ENCODE measurements around the gene TNFRSF6B. TPM values are rescaled to one million over a fixed set of nuclear protein-coding genes. Genes with fewer than 3 reads are reported as not detected.

The TNFRSF6B gene
- total RNA-seq, 3 donors from 2014 or later (not counting 1 experiment from before 2014, with no cell fraction given): not detected

- no peaks in the 10 kb centered on the region for H3K27me3 ChIP-seq (ENCODE audit: control insufficient read depth, insufficient read depth, low read length)
- peaks cover 11% of the 10 kb centered on the region for H3K36me3 ChIP-seq (ENCODE audit: control insufficient read depth, insufficient read depth, low read length)
- Mint-ChIP-seq H3K9me3 (no peaks in the 10 kb centered on the region), H3K27me3 (ENCODE audit: low read depth in 2 of 2) (no peaks in the 10 kb centered on the region), H3K36me3 (no peaks in the 10 kb centered on the region), H3K27ac (no peak overlapping the region), H3K4me1 (peaks cover 0 to 8% of the 10 kb centered on the region in 2 donors), H3K4me3 (no peak overlapping the region)
- H3K27ac ChIP-seq (ENCODE audit: low read length): no peak overlapping the region
- TF ChIP-seq CTCF (IDR thresholded peaks at IDR 0.05): no peak
- H3K4me3 ChIP-seq (ENCODE audit: low read length): no peak overlapping the region
- ATAC-seq (no peak), DNase-seq (no peak)
- WGBS (ENCODE audit: insufficient coverage): 88% methylated on average over 4 of the region's 4 CpGs
- H3K9me3 ChIP-seq (ENCODE audit: control insufficient read depth, insufficient read depth, low read length): no peaks in the 10 kb centered on the region
- intact Hi-C loops (cut with micrococcal nuclease): loop anchor here (5.0 kb wide), 1 partner anchor 37 kb away; the partner anchor contains the start of genes ARFRP1 and ZGPAT
- peaks cover 16% of the 10 kb centered on the region for H3K4me1 ChIP-seq (ENCODE audit: control insufficient read depth, insufficient read depth, low read length)
Measured at GRCh38 chr20:63744158-63744557, 47.7 kb downstream of the TNFRSF6B start.

GRCh38 chr20:63744574-63745423 lies 48.3 kb downstream of the TNFRSF6B start:
- Histone ChIP-seq H3K4me1 (ENCODE audit: control insufficient read depth, insufficient read depth, low read length) (peaks cover 17% of the 10 kb centered on the region), H3K9me3 (ENCODE audit: control insufficient read depth, insufficient read depth, low read length) (no peaks in the 10 kb centered on the region), H3K36me3 (ENCODE audit: control insufficient read depth, insufficient read depth, low read length) (peaks cover 11% of the 10 kb centered on the region), H3K4me3 (ENCODE audit: low read length) (no peak overlapping the region), H3K27ac (ENCODE audit: low read length) (no peak overlapping the region), H3K27me3 (ENCODE audit: control insufficient read depth, insufficient read depth, low read length) (no peaks in the 10 kb centered on the region)
- Mint-ChIP-seq H3K4me3 (no peak overlapping the region), H3K4me1 (peaks cover 0 to 8% of the 10 kb centered on the region in 2 donors), H3K27ac (no peak overlapping the region), H3K9me3 (no peaks in the 10 kb centered on the region), H3K27me3 (ENCODE audit: low read depth in 2 of 2) (no peaks in the 10 kb centered on the region), H3K36me3 (no peaks in the 10 kb centered on the region)
- no peak for ATAC-seq
- 91% methylated on average over 25 of the region's 25 CpGs for WGBS (ENCODE audit: insufficient coverage)
- no peak for TF ChIP-seq CTCF (IDR thresholded peaks at IDR 0.05)
- no peak for DNase-seq
- intact Hi-C loops (cut with micrococcal nuclease): loop anchor here (5.0 kb wide), 1 partner anchor 37 kb away; the partner anchor contains the start of genes ARFRP1 and ZGPAT

GRCh38 chr20:63745424-63745805 lies 49.0 kb downstream of the TNFRSF6B start:
- no peak overlapping the region for H3K27ac Mint-ChIP-seq
- no peaks in the 10 kb centered on the region for H3K27me3 ChIP-seq (ENCODE audit: control insufficient read depth, insufficient read depth, low read length)
- no peaks in the 10 kb centered on the region for H3K27me3 Mint-ChIP-seq (ENCODE audit: low read depth in 2 of 2)
- no peak for DNase-seq
- intact Hi-C loops (cut with micrococcal nuclease): no loop called here
- H3K4me3 ChIP-seq (ENCODE audit: low read length): no peak overlapping the region
- no peak for TF ChIP-seq CTCF (IDR thresholded peaks at IDR 0.05)
- H3K4me3 Mint-ChIP-seq: no peak overlapping the region
- no peaks in the 10 kb centered on the region for H3K36me3 Mint-ChIP-seq
- ATAC-seq: no peak
- H3K36me3 ChIP-seq (ENCODE audit: control insufficient read depth, insufficient read depth, low read length): peaks cover 11% of the 10 kb centered on the region
- H3K4me1 ChIP-seq (ENCODE audit: control insufficient read depth, insufficient read depth, low read length): peaks cover 22% of the 10 kb centered on the region
- WGBS (ENCODE audit: insufficient coverage): 94% methylated on average over 15 of the region's 15 CpGs
- H3K9me3 ChIP-seq (ENCODE audit: control insufficient read depth, insufficient read depth, low read length): no peaks in the 10 kb centered on the region
- no peaks in the 10 kb centered on the region for H3K9me3 Mint-ChIP-seq
- H3K4me1 Mint-ChIP-seq: peaks cover 0 to 8% of the 10 kb centered on the region in 2 donors
- H3K27ac ChIP-seq (ENCODE audit: low read length): no peak overlapping the region

All from natural killer cell (primary cell).